ENCODE results near the gene MVK.
A peak's percentile ranks its signal among the peaks of the same experiment; 100 is the strongest.

The MVK gene

GRCh38 chr12:109582636-109583035 is 9.0 kb downstream of the MVK start:
- TF ChIP-seq CTCF (conservative IDR thresholded peaks at IDR 0.05; ENCODE audit: control insufficient read depth, insufficient read depth, low read depth, low read length), result no peak
- no peak for DNase-seq (ENCODE audit: low read depth)
- no peak overlapping the region for H3K4me3 ChIP-seq (ENCODE audit: control insufficient read depth, low read depth, low read length)

- no peak for TF ChIP-seq CTCF (conservative IDR thresholded peaks at IDR 0.05; ENCODE audit: control insufficient read depth, insufficient read depth, low read depth, low read length)
- DNase-seq (ENCODE audit: low read depth), result peak; percentile 13
- H3K4me3 ChIP-seq (ENCODE audit: control insufficient read depth, low read depth, low read length), result no peak overlapping the region
Observed at GRCh38 chr12:109583733-109584132, 10.1 kb downstream of the MVK start.

- no peak for DNase-seq (ENCODE audit: low read depth)
- no peak overlapping the region for H3K4me3 ChIP-seq (ENCODE audit: control insufficient read depth, low read depth, low read length)
- no peak for TF ChIP-seq CTCF (conservative IDR thresholded peaks at IDR 0.05; ENCODE audit: control insufficient read depth, insufficient read depth, low read depth, low read length)
Observed at GRCh38 chr12:109586385-109587296, 13.0 kb downstream of the MVK start.

- TF ChIP-seq CTCF (conservative IDR thresholded peaks at IDR 0.05; ENCODE audit: control insufficient read depth, insufficient read depth, low read depth, low read length), result no peak
- DNase-seq (ENCODE audit: low read depth), result no peak
- H3K4me3 ChIP-seq (ENCODE audit: control insufficient read depth, low read depth, low read length), result no peak overlapping the region
Observed at GRCh38 chr12:109587921-109588320, 14.3 kb downstream of the MVK start.

- H3K4me3 ChIP-seq (ENCODE audit: control insufficient read depth, low read depth, low read length), result no peak overlapping the region
- no peak for DNase-seq (ENCODE audit: low read depth)
- no peak for TF ChIP-seq CTCF (conservative IDR thresholded peaks at IDR 0.05; ENCODE audit: control insufficient read depth, insufficient read depth, low read depth, low read length)
Observed at GRCh38 chr12:109588461-109589239, 15.1 kb downstream of the MVK start.

GRCh38 chr12:109589240-109589590 is 15.6 kb downstream of the MVK start:
- DNase-seq (ENCODE audit: low read depth), result no peak
- H3K4me3 ChIP-seq (ENCODE audit: control insufficient read depth, low read depth, low read length), result no peak overlapping the region
- no peak for TF ChIP-seq CTCF (conservative IDR thresholded peaks at IDR 0.05; ENCODE audit: control insufficient read depth, insufficient read depth, low read depth, low read length)
